Transverse colon (tissue), 4 donors: Measurements from ENCODE around the gene CLDN20. TPM values are rescaled to one million over a fixed set of nuclear protein-coding genes. Genes with fewer than 3 reads are reported as not detected.
"Not testable (repeated sequence)": the region's sequence is repeated elsewhere in the genome, so short reads cannot be mapped to it uniquely, and the experiment has no call there.

Experiments used
- DNase-seq: peaks from one replicate; pipeline ENCODE4 v3.0.0-alpha.2; 2019
- H3K27ac ChIP-seq, 4 donors: fragments of 200-600 bp; sonication (generic); 2 replicates each; pipeline ENCODE4 v1.5.1; 2016 to 2018; ENCODE audit warnings: inconsistent platforms in 4 of 4
- H3K27me3 ChIP-seq: fragments of 200-600 bp; sonication (generic); 2 replicates; pipeline ENCODE4 v1.5.1; 2017; ENCODE audit warnings: inconsistent platforms
- H3K36me3 ChIP-seq, 4 donors: fragments of 200-600 bp; sonication (generic); 2 replicates each; pipeline ENCODE4 v1.5.1; 2017 to 2019; ENCODE audit warnings: inconsistent platforms in 4 of 4
- H3K4me1 ChIP-seq, 4 donors: fragments of 200-600 bp; sonication (generic); 2 replicates each; pipeline ENCODE4 v1.5.1; 2017 to 2020; ENCODE audit warnings: inconsistent platforms in 4 of 4
- H3K4me3 ChIP-seq, 4 donors: fragments of 200-600 bp; sonication (generic); 1 replicate in 1 of 4; 2 replicates in 3 of 4; pipeline versions ENCODE4 v1.5.1 to v1.6.1; 2017 to 2019; ENCODE audit warnings: inconsistent platforms in 4 of 4
- H3K9me3 ChIP-seq, 2 donors: fragments of 200-600 bp; sonication (generic); 2 replicates each; pipeline ENCODE4 v1.5.1; 2017 to 2019; ENCODE audit warnings: inconsistent platforms in 2 of 2
- CTCF ChIP-seq, 5 experiments: fragments of 200-600 bp in 3 of 5; fragments of 450-650 bp in 2 of 5; sonication (generic) in 3 of 5; IDR thresholded peaks; 1 replicate in 2 of 5; 2 replicates in 3 of 5; pipeline ENCODE4 v1.5.1; 2016 to 2017; ENCODE audit warnings: antibody characterized with exemption in 5 of 5, inconsistent platforms in 3 of 5, mild to moderate bottlenecking in 2 of 5, moderate library complexity in 1 of 5
- EP300 ChIP-seq: sonication (generic); formaldehyde crosslinking; IDR thresholded peaks from one replicate; pipeline ENCODE4 v1.6.1; 2017; ENCODE audit warnings: antibody characterized with exemption, low read depth
- POLR2A ChIP-seq: fragments of 450-650 bp; IDR thresholded peaks from one replicate; pipeline ENCODE4 v1.6.1; 2016; ENCODE audit warnings: antibody characterized with exemption, mild to moderate bottlenecking, moderate library complexity
- POLR2AphosphoS5 ChIP-seq, 3 donors: sonication (generic); formaldehyde crosslinking; IDR thresholded peaks; one replicate each; pipeline ENCODE4 v1.6.1; 2016; ENCODE audit warnings: antibody characterized with exemption in 3 of 3
- WGBS, 2 donors: methylation state at CpG; one replicate each; pipeline ENCODE4 v1.1.5; 2018; ENCODE audit warnings: low coverage in 1 of 2; 5-methylcytosine and 5-hydroxymethylcytosine counted together
- in situ Hi-C, 4 donors: fragments of 200-750 bp; cut with MboI; loops; one replicate each; pipeline versions ENCODE4 v1.15.0 to v1.15.1; 2017; ENCODE audit warnings: low sequenced_read_pairs in 3 of 4, low pct_ligation_motif_present in 1 of 4, low pct_unique_long_range_greater_than_20kb in 1 of 4
- intact Hi-C: fragments of 100-400 bp; cut with DNase I; formaldehyde crosslinking; loops from one replicate; pipeline ENCODE4 v1.15.1; 2023; ENCODE audit warnings: low total_unique reads
- total RNA-seq, 4 donors: library from RNA; depleted of rRNA; stranded (reverse); fragments of >200 nt; gene quantifications; one replicate each; pipeline ENCODE4 v1.1.0, GENCODE V29; 2016

CLDN20 gene
- total RNA-seq, 4 donors from 2014 or later: not detected

DNA sequence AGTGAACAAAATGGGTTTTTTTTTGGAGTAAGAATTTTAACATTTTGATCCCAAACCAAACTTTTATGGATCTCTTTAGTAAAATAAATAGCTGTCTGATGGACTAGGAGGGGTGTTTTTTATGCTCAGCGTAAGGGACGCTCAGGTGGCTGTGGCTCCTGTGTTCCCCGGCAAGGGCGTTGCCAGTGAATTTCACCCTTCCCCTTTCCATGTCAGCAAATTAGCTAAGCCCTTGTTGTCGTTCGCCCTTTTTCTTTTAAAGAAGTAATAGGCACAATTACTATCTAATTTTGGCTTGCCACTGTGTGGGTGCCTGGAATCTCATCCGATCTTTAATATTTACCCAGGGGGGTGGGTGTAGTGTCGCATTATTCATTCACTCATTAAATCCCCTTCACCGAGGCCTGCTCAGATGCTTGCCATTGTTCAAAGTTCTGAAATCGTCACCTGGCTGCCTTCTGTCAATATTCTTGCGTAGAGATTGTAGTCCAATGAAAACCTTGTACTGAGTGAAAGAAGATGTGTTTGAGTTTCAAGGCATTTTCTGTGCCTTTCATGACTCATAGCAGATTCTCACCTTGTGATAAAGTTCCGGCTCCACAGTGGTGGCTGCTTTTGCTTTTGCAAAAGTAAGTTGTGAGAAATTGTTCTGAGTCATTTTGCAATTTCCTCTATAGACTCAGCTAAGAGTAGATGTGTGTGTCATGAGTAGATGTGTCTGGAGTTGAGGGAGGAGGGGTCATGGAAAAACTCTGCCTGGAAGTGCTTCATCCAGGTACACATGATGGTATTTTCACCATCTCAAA lies 40.0 kb upstream of the CLDN20 start:
- Histone ChIP-seq H3K4me3 (no peak overlapping the region), H3K27me3 (no peaks in the 10 kb centered on the region), H3K36me3 (no peaks in the 10 kb centered on the region), H3K9me3 (no peaks in the 10 kb centered on the region), H3K27ac (no peak overlapping the region), H3K4me1 (peaks cover 0 to 3% (median 0%) of the 10 kb centered on the region in 4 donors)
- intact Hi-C loops (no loop called here), in situ Hi-C loops (no loop called here)
- TF ChIP-seq CTCF (IDR thresholded peaks at IDR 0.05) (no peak), EP300 (no peak), POLR2AphosphoS5 (IDR thresholded peaks at IDR 0.05) (no peak), POLR2A (no peak)
- DNase-seq: no peak
- 75 to 76% methylated on average over 10 to 12 of the region's 12 CpGs for WGBS, 2 donors

DNA sequence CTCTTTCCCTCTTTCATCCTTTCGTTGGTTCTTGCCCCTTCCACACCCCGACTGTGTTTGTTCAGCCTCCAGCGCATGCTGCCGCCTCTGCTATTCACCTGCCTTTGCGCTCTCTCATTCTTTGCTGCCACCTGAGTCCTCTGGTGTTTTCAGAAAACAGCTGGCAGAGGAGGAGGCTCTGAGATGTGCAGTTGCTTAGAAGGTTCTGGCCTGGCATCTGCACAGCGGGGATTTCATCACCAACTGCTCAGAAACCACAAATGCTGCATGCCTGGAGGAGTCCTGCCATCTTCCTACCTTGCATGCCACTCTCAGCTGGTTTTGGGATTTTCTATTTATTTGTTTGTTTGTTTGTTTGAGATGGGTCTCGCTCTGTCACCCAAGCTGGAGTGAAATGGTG lies 39.2 kb upstream of the CLDN20 start:
- Histone ChIP-seq H3K9me3 (no peaks in the 10 kb centered on the region), H3K27ac (no peak overlapping the region), H3K4me3 (no peak overlapping the region), H3K36me3 (no peaks in the 10 kb centered on the region), H3K27me3 (no peaks in the 10 kb centered on the region), H3K4me1 (peaks cover 0 to 3% (median 0%) of the 10 kb centered on the region in 4 donors)
- intact Hi-C loops: no loop called here
- in situ Hi-C loops: no loop called here
- TF ChIP-seq EP300 (no peak), POLR2A (no peak), POLR2AphosphoS5 (IDR thresholded peaks at IDR 0.05) (no peak), CTCF (IDR thresholded peaks at IDR 0.05) (no peak)
- 89 to 90% methylated on average over 7 of the region's 7 CpGs for WGBS, 2 donors
- no peak for DNase-seq

DNA sequence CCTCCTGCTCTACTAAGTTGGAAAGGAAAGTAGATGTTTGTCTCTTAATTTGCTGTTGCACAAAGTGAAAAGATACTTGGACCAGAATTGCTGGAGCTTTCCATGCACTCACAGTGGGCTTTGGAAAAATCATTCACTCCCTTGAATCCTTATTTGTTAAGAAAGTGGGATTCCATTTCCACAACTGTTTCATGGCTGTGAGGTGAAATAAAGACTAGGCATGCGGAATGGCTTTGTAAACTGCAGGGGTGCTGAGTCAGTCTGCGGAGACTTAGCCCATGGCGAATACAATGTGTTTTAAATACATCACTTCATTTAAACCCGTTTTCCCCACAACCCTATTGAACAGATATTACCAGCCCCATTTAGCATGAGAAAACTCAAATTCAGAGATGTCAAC lies 36.8 kb upstream of the CLDN20 start:
- in situ Hi-C loops (no loop called here), intact Hi-C loops (no loop called here)
- 90 to 97% methylated on average over 4 of the region's 4 CpGs for WGBS, 2 donors
- no peak for DNase-seq
- Histone ChIP-seq H3K4me1 (peaks cover 0 to 3% (median 0%) of the 10 kb centered on the region in 4 donors), H3K4me3 (no peak overlapping the region), H3K27me3 (no peaks in the 10 kb centered on the region), H3K9me3 (no peaks in the 10 kb centered on the region), H3K36me3 (no peaks in the 10 kb centered on the region), H3K27ac (no peak overlapping the region)
- TF ChIP-seq POLR2A (no peak), CTCF (IDR thresholded peaks at IDR 0.05) (no peak), EP300 (no peak), POLR2AphosphoS5 (IDR thresholded peaks at IDR 0.05) (no peak)

- no peak overlapping the region for H3K4me3 ChIP-seq
- peak overlapping the region in 2 of 4 donors; percentile 40 to 60 for H3K27ac ChIP-seq
- no peak for DNase-seq
- H3K9me3 ChIP-seq: no peaks in the 10 kb centered on the region
- intact Hi-C loops (no loop called here), in situ Hi-C loops (no loop called here)
- no peaks in the 10 kb centered on the region for H3K36me3 ChIP-seq
- peaks cover 0 to 3% (median 0%) of the 10 kb centered on the region in 4 donors for H3K4me1 ChIP-seq
- TF ChIP-seq POLR2AphosphoS5 (IDR thresholded peaks at IDR 0.05) (no peak), POLR2A (no peak), EP300 (no peak), CTCF (IDR thresholded peaks at IDR 0.05) (no peak)
- WGBS, 2 donors: 76 to 83% methylated on average over 9 to 13 of the region's 13 CpGs
- no peaks in the 10 kb centered on the region for H3K27me3 ChIP-seq
These were observed 35.2 kb upstream of the CLDN20 start for GRCh38 chr6:155228546-155229166.

GRCh38 chr6:155230975-155231374 lies 32.8 kb upstream of the CLDN20 start:
- H3K4me3 ChIP-seq, H3K9me3 ChIP-seq, H3K36me3 ChIP-seq, DNase-seq, H3K27ac ChIP-seq, intact Hi-C loops, in situ Hi-C loops, H3K4me1 ChIP-seq, H3K27me3 ChIP-seq: not testable (repeated sequence)
- WGBS, 2 donors: 89 to 100% methylated on average over 1 to 4 of the region's 4 CpGs
